Measurements from ENCODE around the gene RAI1.

RAI1 gene

DNA sequence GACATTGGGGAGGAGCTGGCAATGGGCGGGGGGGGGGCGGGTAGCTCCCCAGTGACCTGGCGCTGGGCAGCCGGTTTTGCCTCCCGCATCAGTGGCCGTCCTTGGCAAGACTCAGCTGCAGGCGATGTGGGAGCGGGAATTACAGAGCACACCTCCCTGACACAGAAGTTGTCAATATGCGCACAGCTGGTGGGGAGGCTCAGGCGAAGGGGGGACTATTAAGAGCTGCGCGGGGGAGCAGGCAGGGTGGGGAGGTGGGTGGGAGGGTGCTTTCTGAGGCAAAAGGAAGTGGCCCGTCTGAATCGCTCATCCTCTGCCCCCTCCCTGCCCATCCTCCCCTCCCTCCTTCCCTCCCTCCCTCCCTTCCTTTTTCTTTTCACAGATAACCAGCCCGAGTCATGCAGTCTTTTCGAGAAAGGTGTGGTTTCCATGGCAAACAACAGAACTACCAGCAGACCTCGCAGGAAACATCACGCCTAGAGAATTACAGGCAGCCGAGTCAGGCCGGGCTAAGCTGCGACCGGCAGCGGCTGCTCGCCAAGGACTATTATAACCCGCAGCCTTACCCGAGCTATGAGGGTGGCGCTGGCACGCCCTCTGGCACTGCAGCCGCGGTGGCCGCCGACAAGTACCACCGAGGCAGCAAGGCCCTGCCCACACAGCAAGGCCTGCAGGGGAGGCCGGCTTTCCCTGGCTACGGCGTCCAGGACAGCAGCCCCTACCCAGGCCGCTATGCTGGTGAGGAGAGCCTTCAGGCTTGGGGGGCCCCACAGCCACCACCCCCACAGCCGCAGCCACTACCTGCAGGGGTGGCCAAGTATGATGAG is 111.5 kb downstream of the RAI1 start:
- in situ Hi-C loops (cut with HindIII; ENCODE audit: low sequenced_read_pairs) = no loop called here
- peak; percentile 85 for DNase-seq (ENCODE audit: low read depth, low spot score)
- no peak overlapping the region for H3K4me3 ChIP-seq (ENCODE audit: low read depth, low read length)
- TF ChIP-seq, protein P1, sequence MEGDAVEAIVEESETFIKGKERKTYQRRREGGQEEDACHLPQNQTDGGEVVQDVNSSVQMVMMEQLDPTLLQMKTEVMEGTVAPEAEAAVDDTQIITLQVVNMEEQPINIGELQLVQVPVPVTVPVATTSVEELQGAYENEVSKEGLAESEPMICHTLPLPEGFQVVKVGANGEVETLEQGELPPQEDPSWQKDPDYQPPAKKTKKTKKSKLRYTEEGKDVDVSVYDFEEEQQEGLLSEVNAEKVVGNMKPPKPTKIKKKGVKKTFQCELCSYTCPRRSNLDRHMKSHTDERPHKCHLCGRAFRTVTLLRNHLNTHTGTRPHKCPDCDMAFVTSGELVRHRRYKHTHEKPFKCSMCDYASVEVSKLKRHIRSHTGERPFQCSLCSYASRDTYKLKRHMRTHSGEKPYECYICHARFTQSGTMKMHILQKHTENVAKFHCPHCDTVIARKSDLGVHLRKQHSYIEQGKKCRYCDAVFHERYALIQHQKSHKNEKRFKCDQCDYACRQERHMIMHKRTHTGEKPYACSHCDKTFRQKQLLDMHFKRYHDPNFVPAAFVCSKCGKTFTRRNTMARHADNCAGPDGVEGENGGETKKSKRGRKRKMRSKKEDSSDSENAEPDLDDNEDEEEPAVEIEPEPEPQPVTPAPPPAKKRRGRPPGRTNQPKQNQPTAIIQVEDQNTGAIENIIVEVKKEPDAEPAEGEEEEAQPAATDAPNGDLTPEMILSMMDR (IDR thresholded peaks at IDR 0.05; ENCODE audit: low read depth, low read length) = no peak

DNA sequence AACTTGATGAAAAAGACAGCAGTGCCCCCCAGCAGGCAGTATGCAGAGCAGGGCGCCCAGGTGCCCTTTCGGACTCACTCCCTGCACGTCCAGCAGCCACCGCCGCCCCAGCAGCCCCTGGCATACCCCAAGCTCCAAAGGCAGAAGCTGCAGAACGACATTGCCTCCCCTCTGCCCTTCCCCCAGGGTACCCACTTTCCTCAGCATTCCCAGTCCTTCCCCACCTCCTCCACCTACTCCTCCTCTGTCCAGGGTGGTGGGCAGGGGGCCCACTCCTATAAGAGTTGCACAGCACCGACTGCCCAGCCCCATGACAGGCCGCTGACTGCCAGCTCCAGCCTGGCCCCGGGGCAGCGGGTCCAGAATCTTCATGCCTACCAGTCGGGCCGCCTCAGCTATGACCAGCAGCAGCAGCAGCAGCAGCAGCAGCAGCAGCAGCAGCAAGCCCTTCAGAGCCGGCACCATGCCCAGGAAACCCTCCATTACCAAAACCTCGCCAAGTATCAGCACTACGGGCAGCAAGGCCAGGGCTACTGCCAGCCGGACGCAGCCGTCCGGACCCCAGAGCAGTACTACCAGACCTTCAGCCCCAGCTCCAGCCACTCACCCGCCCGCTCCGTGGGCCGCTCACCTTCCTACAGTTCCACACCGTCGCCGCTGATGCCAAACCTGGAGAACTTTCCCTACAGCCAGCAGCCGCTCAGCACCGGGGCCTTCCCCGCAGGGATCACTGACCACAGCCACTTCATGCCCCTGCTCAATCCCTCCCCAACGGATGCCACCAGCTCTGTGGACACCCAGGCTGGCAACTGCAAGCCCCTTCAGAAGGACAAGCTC is 112.3 kb downstream of the RAI1 start:
- TF ChIP-seq, protein P1 (IDR thresholded peaks at IDR 0.05; ENCODE audit: low read depth, low read length) = no peak
- no peak overlapping the region for H3K4me3 ChIP-seq (ENCODE audit: low read depth, low read length)
- in situ Hi-C loops (cut with HindIII; ENCODE audit: low sequenced_read_pairs) = no loop called here
- DNase-seq (ENCODE audit: low read depth, low spot score) = no peak

DNA sequence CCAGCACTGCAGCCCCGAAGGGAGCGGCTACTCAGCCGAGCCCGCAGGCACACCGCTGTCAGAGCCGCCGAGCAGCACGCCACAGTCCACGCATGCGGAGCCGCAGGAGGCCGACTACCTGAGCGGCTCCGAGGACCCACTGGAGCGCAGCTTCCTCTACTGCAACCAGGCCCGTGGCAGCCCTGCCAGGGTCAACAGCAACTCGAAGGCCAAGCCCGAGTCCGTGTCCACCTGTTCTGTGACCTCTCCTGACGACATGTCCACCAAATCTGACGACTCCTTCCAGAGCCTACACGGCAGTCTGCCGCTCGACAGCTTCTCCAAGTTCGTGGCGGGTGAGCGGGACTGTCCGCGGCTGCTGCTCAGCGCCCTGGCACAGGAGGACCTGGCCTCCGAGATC is 113.1 kb downstream of the RAI1 start:
- TF ChIP-seq, protein P1 (IDR thresholded peaks at IDR 0.05; ENCODE audit: low read depth, low read length) = no peak
- no peak overlapping the region for H3K4me3 ChIP-seq (ENCODE audit: low read depth, low read length)
- DNase-seq (ENCODE audit: low read depth, low spot score) = no peak
- in situ Hi-C loops (cut with HindIII; ENCODE audit: low sequenced_read_pairs) = no loop called here

DNA sequence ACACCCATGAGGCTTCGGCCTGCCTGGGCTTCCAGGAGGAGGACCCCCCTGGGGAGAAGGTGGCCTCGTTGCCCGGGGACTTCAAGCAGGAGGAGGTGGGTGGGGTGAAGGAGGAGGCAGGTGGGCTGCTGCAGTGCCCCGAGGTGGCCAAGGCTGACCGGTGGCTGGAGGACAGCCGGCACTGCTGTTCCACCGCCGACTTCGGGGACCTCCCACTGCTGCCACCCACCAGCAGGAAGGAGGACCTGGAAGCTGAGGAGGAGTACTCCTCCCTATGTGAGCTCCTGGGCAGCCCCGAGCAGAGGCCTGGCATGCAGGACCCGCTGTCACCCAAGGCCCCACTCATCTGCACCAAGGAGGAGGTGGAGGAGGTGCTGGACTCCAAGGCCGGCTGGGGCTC is 114.0 kb downstream of the RAI1 start:
- no peak overlapping the region for H3K4me3 ChIP-seq (ENCODE audit: low read depth, low read length)
- in situ Hi-C loops (cut with HindIII; ENCODE audit: low sequenced_read_pairs) = no loop called here
- DNase-seq (ENCODE audit: low read depth, low spot score) = no peak
- TF ChIP-seq, protein P1 (IDR thresholded peaks at IDR 0.05; ENCODE audit: low read depth, low read length) = no peak

DNA sequence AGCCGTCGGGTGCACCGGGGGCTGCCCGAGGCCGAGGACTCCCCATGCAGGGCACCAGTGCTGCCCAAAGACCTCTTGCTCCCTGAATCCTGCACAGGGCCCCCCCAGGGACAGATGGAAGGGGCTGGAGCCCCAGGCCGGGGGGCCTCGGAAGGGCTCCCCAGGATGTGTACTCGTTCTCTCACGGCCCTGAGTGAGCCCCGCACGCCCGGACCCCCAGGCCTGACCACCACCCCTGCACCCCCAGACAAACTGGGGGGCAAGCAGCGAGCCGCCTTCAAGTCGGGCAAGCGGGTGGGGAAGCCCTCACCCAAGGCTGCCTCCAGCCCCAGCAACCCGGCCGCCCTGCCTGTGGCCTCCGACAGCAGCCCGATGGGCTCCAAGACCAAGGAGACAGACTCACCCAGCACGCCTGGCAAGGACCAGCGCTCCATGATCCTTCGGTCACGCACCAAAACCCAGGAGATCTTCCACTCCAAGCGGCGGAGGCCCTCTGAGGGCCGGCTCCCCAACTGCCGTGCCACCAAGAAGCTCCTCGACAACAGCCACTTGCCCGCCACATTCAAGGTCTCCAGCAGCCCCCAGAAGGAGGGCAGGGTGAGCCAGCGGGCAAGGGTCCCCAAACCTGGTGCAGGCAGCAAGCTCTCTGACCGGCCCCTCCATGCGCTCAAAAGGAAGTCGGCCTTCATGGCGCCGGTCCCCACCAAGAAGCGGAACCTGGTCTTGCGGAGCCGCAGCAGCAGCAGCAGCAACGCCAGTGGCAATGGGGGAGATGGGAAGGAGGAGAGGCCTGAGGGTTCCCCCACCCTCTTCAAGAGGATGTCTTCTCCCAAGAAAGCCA is 114.9 kb downstream of the RAI1 start:
- no peak for DNase-seq (ENCODE audit: low read depth, low spot score)
- in situ Hi-C loops (cut with HindIII; ENCODE audit: low sequenced_read_pairs) = no loop called here
- H3K4me3 ChIP-seq (ENCODE audit: low read depth, low read length) = no peak overlapping the region
- TF ChIP-seq, protein P1 (IDR thresholded peaks at IDR 0.05; ENCODE audit: low read depth, low read length) = no peak

DNA sequence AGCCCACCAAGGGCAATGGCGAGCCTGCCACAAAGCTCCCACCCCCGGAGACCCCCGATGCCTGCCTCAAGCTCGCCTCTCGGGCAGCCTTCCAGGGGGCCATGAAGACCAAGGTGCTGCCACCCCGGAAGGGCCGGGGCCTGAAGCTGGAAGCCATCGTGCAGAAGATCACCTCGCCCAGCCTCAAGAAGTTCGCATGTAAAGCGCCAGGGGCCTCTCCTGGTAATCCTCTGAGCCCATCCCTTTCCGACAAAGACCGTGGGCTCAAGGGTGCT is 115.5 kb downstream of the RAI1 start:
- in situ Hi-C loops (cut with HindIII; ENCODE audit: low sequenced_read_pairs) = no loop called here
- TF ChIP-seq, protein P1 (IDR thresholded peaks at IDR 0.05; ENCODE audit: low read depth, low read length) = no peak
- H3K4me3 ChIP-seq (ENCODE audit: low read depth, low read length) = no peak overlapping the region
- DNase-seq (ENCODE audit: low read depth, low spot score) = no peak
